GM12892 (cell line): ENCODE results near the gene FBP2.

Experiments used
- POLR2A ChIP-seq: IDR thresholded peaks from 2 replicates; pipeline ENCODE4 v1.6.1; 2011; ENCODE audit warnings: low read depth, low read length, control low read depth
- TAF1 ChIP-seq: IDR thresholded peaks from 2 replicates; pipeline ENCODE4 v1.6.1; 2011; ENCODE audit warnings: low read depth, mild to moderate bottlenecking, control low read depth, low read length, borderline replicate concordance

DNA sequence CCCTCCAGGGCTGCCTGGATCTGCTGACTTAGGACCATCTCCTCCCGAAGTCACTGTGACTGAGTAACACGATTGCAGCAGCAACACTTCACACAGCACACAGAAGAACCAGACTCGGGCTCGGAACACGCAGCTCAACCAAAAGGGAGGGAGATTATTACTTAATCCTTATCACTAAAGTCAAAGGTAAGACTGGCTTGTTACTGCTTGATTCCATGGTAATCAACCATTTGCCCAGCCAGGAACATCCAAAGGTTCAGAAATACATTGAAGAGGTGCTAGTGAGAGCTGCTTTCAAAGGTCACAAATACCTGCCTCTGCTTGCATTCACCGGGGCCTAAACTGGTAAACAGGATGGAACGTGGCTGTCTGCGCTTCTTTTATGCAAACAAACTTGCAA is 38.0 kb upstream of the FBP2 start:
- TF ChIP-seq POLR2A (no peak), TAF1 (no peak)
